NCI-H748 (cell line): ENCODE results near the gene KCNK17.
A peak's percentile ranks its signal among the peaks of the same experiment; 100 is the strongest.
"Not testable (repeated sequence)": the region's sequence is repeated elsewhere in the genome, so short reads cannot be mapped to it uniquely, and the experiment has no call there.

Source experiments
- DNase-seq: peaks from one replicate; lab custom pipeline; 2025; ENCODE audit not compliant: unreplicated experiment; lab: John Stamatoyannopoulos, UW

Gene KCNK17

GRCh38 chr6:39302669-39303424, 11.4 kb downstream of the KCNK17 start:
- peak; percentile 85 for DNase-seq

GRCh38 chr6:39302011-39302410, 12.2 kb downstream of the KCNK17 start:
- no peak for DNase-seq

- no peak for DNase-seq
Measured at GRCh38 chr6:39301606-39302005, 12.6 kb downstream of the KCNK17 start.

GRCh38 chr6:39300739-39301138, 13.5 kb downstream of the KCNK17 start:
- DNase-seq = no peak

- no peak for DNase-seq
Measured at GRCh38 chr6:39298061-39298460, 16.2 kb downstream of the KCNK17 start.

DNA sequence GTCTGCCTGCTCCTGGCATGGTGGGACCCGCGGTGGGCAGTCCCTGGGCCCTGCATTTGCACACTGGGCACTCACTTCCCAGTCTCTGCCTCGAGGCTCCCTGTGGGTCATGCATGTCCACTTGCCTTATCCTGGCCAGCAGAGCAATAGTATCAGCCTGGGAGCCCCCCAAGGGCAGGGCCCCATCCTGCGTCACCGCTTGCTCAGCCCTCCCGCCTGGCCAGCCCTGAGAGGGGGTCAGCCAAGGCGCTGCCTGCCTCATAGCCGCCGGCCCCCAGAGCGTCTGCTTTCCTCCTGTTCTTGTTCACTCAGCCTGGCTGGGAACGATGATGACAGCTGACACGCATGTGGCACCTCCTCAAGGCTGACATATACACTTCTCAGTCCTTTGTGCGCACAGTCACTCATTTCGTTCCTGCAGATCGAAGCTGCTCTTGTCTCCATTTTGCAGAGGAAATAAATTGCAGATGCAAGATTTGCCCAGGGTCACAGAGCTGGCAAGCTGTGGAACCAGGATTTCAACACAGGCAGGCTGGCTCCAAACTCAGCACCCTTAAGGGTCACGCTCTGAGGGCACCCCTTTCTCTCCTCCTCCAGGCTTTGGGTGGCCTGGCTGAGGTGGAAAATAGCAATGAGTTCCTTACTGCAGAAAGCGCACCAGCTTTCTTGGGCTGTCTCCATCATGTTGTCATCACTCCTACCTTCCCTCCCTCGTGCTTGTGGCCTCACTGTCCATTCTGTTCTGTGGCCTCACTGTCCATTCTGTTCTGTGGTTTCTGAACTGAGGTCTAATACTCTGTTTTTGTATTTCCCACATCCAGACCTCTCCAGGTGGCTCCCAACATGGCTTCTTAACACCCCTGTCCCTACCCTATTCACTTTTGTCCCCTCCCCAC, 17.2 kb downstream of the KCNK17 start:
- no peak for DNase-seq

DNA sequence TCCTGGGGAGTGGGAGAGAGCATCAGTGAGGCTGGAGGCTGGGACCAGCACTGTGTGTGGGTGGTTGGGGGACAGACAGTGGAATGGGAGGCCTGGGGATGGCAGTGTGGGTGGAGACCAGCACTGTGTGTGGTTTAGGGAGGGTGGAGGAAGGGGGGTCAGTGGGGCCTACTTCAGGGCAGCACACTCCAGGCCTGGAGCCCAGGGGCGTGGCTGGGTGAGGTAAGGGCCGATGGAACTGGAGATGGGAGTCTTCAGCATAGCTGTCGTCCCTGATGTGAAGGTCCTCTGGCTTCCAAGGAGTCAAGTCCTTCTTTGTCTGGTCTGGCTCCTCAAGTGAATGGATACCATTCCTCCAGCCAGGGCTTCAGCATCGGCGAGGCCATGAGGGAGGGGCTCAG, 18.6 kb downstream of the KCNK17 start:
- DNase-seq = no peak

GRCh38 chr6:39294899-39295298, 19.3 kb downstream of the KCNK17 start:
- DNase-seq = no peak

DNA sequence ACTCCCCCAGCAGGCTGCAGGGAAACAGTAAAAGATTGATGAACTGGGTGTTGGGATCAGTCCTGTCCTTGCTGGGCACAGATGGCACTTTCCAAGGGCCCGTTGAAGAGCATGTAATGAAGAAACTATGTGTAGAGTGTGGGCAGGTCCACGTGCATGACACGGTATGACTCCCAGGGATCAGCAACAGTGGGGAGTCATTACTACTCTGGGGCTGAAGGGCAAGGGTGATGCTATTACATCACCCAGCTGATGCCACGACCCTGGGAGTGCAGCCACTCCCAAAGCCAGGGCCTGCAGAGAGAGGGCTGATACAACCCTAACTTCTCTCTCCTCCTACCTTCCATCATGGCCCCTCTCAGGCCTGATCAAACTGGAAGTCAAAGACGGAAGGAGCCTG, 20.1 kb downstream of the KCNK17 start:
- no peak for DNase-seq

DNA sequence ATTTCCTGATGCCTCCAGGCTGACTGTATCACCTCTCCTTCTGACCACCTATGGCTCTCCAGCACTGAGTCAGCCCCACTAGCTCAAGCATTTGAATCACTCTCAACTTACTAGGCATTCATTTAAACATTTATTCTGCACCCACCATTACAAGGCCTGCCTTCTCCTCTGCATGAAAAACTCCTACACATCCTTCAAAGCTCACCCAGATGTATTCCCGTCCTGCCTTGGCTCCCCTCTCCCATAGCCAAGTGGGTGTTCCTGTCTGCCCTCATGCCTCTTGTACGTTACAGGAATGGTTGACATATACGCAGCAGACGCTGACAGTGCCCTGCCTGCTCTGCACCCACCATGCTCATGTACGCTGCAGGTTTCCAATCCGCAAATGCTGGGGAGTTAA, 21.6 kb downstream of the KCNK17 start:
- no peak for DNase-seq

GRCh38 chr6:39289490-39289889, 24.7 kb downstream of the KCNK17 start:
- no peak for DNase-seq

DNA sequence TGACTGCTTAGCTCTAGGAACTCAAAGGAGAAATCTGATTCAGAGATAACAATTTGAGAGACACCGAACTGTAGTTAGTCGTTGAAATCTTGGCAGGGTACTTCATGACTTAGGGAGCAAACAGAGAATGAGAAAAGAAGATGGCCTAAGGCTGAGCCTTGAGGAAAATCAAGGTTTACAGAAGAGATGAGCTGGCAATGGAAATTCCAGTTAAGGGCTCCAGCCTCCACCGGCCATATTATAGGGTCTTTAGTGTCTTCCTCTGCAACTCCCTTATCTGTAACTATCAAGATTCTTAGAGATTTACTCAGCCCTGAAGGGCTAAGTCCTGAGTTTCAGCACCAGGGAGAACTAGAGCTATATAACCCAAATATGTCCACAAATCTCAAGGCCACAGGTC, 26.6 kb downstream of the KCNK17 start:
- DNase-seq = no peak

- DNase-seq = not testable (repeated sequence)
Measured at GRCh38 chr6:39286596-39286995, 27.6 kb downstream of the KCNK17 start.

DNA sequence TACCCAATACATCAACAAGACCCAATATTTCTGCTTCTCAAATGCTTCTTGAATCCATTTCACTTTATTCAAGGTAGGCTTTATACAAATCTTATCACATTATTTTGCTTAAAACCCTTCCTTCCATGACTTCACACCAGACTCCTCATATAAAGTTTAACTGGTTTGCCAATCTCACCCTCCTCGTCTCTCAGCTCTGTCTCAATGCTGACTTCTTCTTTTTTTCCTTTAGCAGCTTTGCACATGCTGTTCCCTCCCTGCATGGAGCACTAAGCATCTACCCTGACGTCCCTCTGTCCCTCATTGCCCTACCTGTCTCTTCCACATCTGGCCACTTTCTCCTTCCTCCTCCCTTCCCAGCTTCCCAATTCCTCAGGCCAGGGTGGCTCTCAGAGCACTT, 31.4 kb downstream of the KCNK17 start:
- DNase-seq = no peak

GRCh38 chr6:39281312-39281980, 32.8 kb downstream of the KCNK17 start:
- no peak for DNase-seq

- peak; percentile 41 for DNase-seq
Measured at GRCh38 chr6:39280247-39280731, 33.9 kb downstream of the KCNK17 start.

- DNase-seq = no peak
Measured at GRCh38 chr6:39279539-39279938, 34.7 kb downstream of the KCNK17 start.

DNA sequence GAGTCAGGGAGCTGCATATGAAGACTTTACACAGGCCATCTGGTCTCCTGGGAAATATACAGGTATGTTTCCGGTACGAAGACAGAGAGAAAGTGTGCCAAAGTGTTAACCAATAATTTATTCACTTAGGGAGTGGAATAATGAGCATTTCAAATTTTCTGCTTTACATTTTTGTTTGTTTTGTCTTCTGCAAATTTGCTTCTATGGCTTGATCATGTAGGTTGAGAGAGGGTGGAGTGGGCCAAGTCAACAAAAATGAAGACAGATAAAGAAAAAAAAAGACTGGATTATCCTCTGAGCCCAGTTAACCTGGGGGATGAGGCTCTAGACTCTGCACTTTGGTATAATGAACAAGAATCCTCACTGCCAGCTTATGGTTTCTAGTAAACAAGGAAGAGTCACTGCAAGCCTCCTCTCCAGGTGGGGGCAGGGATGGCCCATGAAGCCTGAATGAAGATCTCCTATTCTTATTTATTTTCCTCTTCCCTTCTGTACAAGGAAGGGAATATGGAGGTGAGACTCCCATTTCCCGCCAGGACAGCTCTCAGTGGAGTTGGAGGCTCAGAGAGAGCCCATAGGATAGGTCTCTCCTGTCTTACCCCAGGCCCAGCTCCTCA, 37.7 kb downstream of the KCNK17 start:
- DNase-seq = no peak

DNA sequence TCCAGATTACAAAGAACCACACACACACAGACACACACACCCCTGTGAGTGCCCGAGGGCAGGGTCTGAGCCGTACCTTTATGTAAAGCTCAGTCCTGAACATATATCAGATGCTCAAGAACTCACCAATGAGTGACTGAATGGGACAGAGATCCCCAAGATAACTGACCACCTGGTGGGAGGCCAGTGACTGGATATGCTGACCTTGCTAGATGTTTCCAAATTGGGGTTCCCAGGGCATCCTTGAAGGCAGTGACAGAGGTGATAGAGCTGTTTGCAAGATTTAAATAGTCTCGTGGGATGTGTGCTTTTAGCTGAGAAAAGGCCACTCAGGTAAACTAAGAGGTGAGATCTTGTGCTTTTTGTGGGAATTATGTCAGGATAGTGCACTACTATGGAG, 39.3 kb downstream of the KCNK17 start:
- DNase-seq = no peak

- no peak for DNase-seq
Measured at GRCh38 chr6:39274471-39274870, 39.7 kb downstream of the KCNK17 start.

GRCh38 chr6:39273406-39273821, 40.8 kb downstream of the KCNK17 start:
- DNase-seq = no peak
